Measurements from ENCODE around the gene DCAF7. TPM values are rescaled to one million over a fixed set of nuclear protein-coding genes. Genes with fewer than 3 reads are reported as not detected.

Gene DCAF7
- total RNA-seq, 2 donors from 2014 or later, result 96.0 to 114 TPM

DNA sequence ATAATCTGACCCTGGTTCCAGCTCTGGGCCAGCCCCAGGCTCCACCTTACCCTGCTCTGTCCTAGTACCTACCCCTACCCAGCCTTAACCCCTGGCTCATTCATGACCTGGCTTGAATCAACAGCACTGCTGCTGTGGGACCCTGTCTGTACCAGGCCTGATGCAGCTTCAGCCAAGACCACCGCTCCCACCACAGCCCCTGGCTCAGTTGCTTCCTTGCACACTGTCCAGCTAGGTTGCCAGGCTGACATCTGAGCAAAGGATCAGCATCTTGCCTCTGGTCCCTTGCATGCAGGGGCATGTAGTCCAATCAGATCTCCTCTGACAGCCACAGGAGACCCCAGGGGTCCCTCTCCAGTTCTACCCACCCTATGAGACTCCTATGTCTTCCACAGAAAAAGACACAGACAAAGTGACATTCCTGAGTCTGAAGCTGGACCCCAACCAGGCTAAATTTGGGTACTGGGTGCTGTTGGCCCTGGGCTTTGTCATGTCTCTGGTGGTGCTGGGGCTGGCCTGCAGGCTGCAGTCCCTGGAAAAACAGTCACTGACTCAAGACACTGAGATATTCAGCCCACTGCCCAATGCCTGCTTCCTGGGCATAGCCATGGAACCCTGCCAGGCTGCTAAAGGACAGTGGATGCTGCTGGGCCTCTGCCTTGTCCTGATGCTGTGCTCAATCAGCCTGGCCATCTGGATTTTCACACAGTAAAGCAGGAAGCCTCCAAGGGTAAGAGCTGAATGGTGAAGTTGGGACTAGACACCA lies 31.0 kb upstream of the DCAF7 start:
- Mint-ChIP-seq H3K4me1 (peaks cover 7% of the 10 kb centered on the region), H3K36me3 (ENCODE audit: low read depth) (no peaks in the 10 kb centered on the region), H3K27me3 (ENCODE audit: insufficient read depth) (peaks cover 16% of the 10 kb centered on the region), H3K4me3 (no peak overlapping the region), H3K9me3 (no peaks in the 10 kb centered on the region), H3K27ac (no peak overlapping the region)
- 88 to 100% methylated on average over 1 of the region's 1 CpG for WGBS, 2 experiments (ENCODE audit: insufficient coverage in 1 of 2, insufficient read length in 1 of 2)
- no peak for DNase-seq
- H3K27ac ChIP-seq (ENCODE audit: low read depth, low read length), result no peak overlapping the region
- peaks cover 32% of the 10 kb centered on the region for H3K27me3 ChIP-seq (ENCODE audit: control insufficient read depth, insufficient read depth, low read length, poor library complexity, severe bottlenecking)
- no peak overlapping the region for H3K4me3 ChIP-seq (ENCODE audit: low read length)
- H3K9ac ChIP-seq (ENCODE audit: extremely low read depth, low read length, poor library complexity, severe bottlenecking), result no peak overlapping the region
- no peaks in the 10 kb centered on the region for H3K9me3 ChIP-seq (ENCODE audit: control insufficient read depth, low read length)
- TF ChIP-seq, protein P1, sequence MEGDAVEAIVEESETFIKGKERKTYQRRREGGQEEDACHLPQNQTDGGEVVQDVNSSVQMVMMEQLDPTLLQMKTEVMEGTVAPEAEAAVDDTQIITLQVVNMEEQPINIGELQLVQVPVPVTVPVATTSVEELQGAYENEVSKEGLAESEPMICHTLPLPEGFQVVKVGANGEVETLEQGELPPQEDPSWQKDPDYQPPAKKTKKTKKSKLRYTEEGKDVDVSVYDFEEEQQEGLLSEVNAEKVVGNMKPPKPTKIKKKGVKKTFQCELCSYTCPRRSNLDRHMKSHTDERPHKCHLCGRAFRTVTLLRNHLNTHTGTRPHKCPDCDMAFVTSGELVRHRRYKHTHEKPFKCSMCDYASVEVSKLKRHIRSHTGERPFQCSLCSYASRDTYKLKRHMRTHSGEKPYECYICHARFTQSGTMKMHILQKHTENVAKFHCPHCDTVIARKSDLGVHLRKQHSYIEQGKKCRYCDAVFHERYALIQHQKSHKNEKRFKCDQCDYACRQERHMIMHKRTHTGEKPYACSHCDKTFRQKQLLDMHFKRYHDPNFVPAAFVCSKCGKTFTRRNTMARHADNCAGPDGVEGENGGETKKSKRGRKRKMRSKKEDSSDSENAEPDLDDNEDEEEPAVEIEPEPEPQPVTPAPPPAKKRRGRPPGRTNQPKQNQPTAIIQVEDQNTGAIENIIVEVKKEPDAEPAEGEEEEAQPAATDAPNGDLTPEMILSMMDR (conservative IDR thresholded peaks at IDR 0.05), result no peak
- no peaks in the 10 kb centered on the region for H3K36me3 ChIP-seq (ENCODE audit: control insufficient read depth, insufficient read depth, low read length)
- no peaks in the 10 kb centered on the region for H3K4me1 ChIP-seq (ENCODE audit: control insufficient read depth, insufficient read depth, low read length)

DNA sequence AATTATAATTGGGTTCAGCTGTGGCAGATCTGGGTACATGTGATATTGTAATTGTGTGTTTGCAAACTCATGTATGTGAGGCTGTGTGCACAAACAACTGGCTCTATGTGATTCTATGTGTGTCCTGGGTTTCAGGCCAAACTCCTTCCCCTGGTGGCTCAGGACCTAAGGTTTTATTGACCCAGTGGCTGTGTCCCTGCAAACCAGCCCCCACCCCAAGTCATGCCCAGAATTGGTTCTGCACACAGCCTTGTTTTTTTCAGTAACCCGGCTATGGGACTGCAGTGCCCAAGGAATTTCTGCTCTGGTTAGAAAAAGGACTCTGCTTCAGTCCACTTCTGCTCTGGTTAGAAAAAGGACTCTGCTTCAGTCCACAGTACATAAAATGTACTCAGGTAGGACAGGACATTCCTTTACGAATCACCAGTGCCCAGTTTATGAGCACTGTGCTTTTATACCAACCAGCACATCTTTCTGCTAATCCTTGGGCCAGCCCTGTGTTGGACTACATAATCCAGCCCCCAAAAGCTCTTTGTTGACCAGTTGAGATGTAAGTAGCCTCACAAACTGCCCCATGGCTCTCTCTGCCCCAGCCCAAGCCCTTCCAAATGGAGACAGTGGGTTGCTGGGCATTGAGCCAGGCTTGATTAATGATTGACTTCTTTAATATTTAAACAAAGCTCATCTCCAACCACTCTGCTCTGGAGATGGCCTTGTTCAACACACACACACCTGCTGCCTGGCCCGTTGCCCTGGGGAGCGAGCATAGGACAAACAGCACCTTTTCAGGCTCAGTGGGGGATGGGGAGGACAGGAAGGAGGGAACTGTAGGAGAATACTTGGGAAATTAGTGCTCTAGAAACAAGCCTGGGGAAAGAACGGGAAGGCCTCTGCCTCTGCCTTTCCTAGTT lies 30.1 kb upstream of the DCAF7 start:
- no peak overlapping the region for H3K4me3 Mint-ChIP-seq
- no peak overlapping the region for H3K27ac Mint-ChIP-seq
- no peaks in the 10 kb centered on the region for H3K4me1 ChIP-seq (ENCODE audit: control insufficient read depth, insufficient read depth, low read length)

DNA sequence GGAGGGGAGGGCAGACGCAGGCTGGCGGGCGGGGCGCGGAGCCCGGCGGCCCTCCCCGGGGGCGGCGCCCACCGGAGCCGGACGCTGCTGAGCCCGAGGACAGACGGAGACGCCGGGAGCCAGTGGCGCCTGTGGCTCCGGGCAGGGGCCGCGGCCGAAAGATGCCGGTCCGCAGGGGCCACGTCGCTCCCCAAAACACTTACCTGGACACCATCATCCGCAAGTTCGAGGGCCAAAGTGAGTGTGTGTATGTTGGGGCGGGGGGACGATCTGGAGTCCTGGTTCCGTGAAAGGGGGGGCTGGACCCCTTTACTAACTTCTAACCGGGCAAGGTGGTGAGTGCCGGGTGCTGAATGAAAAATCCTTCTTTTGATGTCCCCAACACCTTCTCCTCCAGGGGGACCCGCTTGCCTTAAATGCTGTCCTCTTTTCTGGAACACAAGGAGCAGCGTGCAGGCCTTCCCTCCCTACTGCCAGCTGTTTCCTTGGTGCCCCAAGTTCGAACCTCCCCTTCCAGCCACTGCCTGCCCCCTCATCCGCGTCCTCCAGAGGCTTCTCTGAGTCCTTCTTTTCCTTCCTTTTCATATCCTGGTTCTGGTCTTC lies 26.9 kb upstream of the DCAF7 start, which contains the start of gene KCNH6:
TSS of gene KCNH6 (plus strand) at position 106 of the 603 bp plus-strand sequence. CDS start at position 162, 56 bp downstream.
- Histone ChIP-seq H3K27ac (ENCODE audit: low read depth, low read length) (no peak within 1 kb of the TSS), H3K36me3 (ENCODE audit: control insufficient read depth, insufficient read depth, low read length) (no peaks in the 10 kb centered on the region), H3K9me3 (ENCODE audit: control insufficient read depth, low read length) (no peaks in the 10 kb centered on the region), H3K9ac (ENCODE audit: extremely low read depth, low read length, poor library complexity, severe bottlenecking) (no peak within 1 kb of the TSS), H3K4me3 (ENCODE audit: low read length) (peak within 1 kb of the TSS; percentile 60), H3K27me3 (ENCODE audit: control insufficient read depth, insufficient read depth, low read length, poor library complexity, severe bottlenecking) (peaks cover 19% of the 10 kb centered on the region), H3K4me1 (ENCODE audit: control insufficient read depth, insufficient read depth, low read length) (no peaks in the 10 kb centered on the region)
- no peak for DNase-seq
- TF ChIP-seq, protein P1 (conservative IDR thresholded peaks at IDR 0.05), result peak; percentile 36
- no peaks in the 10 kb centered on the region for H3K9me3 Mint-ChIP-seq
- WGBS, 2 experiments (ENCODE audit: insufficient coverage in 1 of 2, insufficient read length in 1 of 2), result 12 to 48% methylated on average over 6 to 34 of the region's 38 CpGs
- H3K4me1 Mint-ChIP-seq, result peaks cover 14% of the 10 kb centered on the region
- peaks cover 17% of the 10 kb centered on the region for H3K27me3 Mint-ChIP-seq (ENCODE audit: insufficient read depth)
- H3K4me3 Mint-ChIP-seq, result peak within 1 kb of the TSS; percentile 47
- no peak within 1 kb of the TSS for H3K27ac Mint-ChIP-seq
- H3K36me3 Mint-ChIP-seq (ENCODE audit: low read depth), result no peaks in the 10 kb centered on the region

More for the DNA sequence above, 30.1 kb upstream of the DCAF7 start:
- no peaks in the 10 kb centered on the region for H3K36me3 Mint-ChIP-seq (ENCODE audit: low read depth)
- Histone ChIP-seq H3K4me3 (ENCODE audit: low read length) (no peak overlapping the region), H3K9me3 (ENCODE audit: control insufficient read depth, low read length) (no peaks in the 10 kb centered on the region), H3K27me3 (ENCODE audit: control insufficient read depth, insufficient read depth, low read length, poor library complexity, severe bottlenecking) (peaks cover 36% of the 10 kb centered on the region), H3K27ac (ENCODE audit: low read depth, low read length) (no peak overlapping the region), H3K36me3 (ENCODE audit: control insufficient read depth, insufficient read depth, low read length) (no peaks in the 10 kb centered on the region), H3K9ac (ENCODE audit: extremely low read depth, low read length, poor library complexity, severe bottlenecking) (no peak overlapping the region)
- DNase-seq, result no peak
- TF ChIP-seq, protein P1 (conservative IDR thresholded peaks at IDR 0.05), result no peak
- WGBS, 2 experiments (ENCODE audit: insufficient coverage in 1 of 2, insufficient read length in 1 of 2), result 80 to 87% methylated on average over 3 to 5 of the region's 5 CpGs
- H3K9me3 Mint-ChIP-seq, result no peaks in the 10 kb centered on the region
- H3K27me3 Mint-ChIP-seq (ENCODE audit: insufficient read depth), result peaks cover 18% of the 10 kb centered on the region
- H3K4me1 Mint-ChIP-seq, result peaks cover 7% of the 10 kb centered on the region
